Measurements from ENCODE around the gene PDCD1LG2.

- TF ChIP-seq HNF4G (IDR thresholded peaks at IDR 0.05) (no peak), TAF1 (conservative IDR thresholded peaks at IDR 0.05) (no peak)
- TF ChIP-seq, protein P1, sequence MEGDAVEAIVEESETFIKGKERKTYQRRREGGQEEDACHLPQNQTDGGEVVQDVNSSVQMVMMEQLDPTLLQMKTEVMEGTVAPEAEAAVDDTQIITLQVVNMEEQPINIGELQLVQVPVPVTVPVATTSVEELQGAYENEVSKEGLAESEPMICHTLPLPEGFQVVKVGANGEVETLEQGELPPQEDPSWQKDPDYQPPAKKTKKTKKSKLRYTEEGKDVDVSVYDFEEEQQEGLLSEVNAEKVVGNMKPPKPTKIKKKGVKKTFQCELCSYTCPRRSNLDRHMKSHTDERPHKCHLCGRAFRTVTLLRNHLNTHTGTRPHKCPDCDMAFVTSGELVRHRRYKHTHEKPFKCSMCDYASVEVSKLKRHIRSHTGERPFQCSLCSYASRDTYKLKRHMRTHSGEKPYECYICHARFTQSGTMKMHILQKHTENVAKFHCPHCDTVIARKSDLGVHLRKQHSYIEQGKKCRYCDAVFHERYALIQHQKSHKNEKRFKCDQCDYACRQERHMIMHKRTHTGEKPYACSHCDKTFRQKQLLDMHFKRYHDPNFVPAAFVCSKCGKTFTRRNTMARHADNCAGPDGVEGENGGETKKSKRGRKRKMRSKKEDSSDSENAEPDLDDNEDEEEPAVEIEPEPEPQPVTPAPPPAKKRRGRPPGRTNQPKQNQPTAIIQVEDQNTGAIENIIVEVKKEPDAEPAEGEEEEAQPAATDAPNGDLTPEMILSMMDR (IDR thresholded peaks at IDR 0.05; ENCODE audit: low read depth, low read length, missing input control): no peak
Observed at GRCh38 chr9:5569891-5570290, 59.6 kb downstream of the PDCD1LG2 start.
